Peyer's patch (tissue), 4 donors: Measurements from ENCODE around the gene RBM12. TPM values are rescaled to one million over a fixed set of nuclear protein-coding genes. Genes with fewer than 3 reads are reported as not detected.

Experiments
- DNase-seq, 3 donors: peaks; one replicate each; pipeline ENCODE4 v3.0.0-alpha.2; 2017 to 2019
- H3K27ac ChIP-seq, 4 donors: fragments of 200-600 bp; sonication (generic); one replicate each; pipeline ENCODE4 v1.5.1; 2016 to 2019
- H3K27me3 ChIP-seq, 2 donors: fragments of 200-600 bp; sonication (generic); one replicate each; pipeline ENCODE4 v1.5.1; 2019
- H3K36me3 ChIP-seq, 3 donors: fragments of 200-600 bp; sonication (generic); one replicate each; pipeline ENCODE4 v1.5.1; 2016 to 2019
- H3K4me1 ChIP-seq, 4 donors: fragments of 200-600 bp; sonication (generic); one replicate each; pipeline ENCODE4 v1.5.1; 2016 to 2019
- H3K4me3 ChIP-seq, 4 donors: fragments of 200-600 bp; sonication (generic); 1 replicate in 3 of 4; 2 replicates in 1 of 4; pipeline ENCODE4 v1.5.1; 2016 to 2019; ENCODE audit warnings: mild to moderate bottlenecking in 1 of 4
- H3K9me3 ChIP-seq, 4 donors: fragments of 200-600 bp; sonication (generic); one replicate each; pipeline ENCODE4 v1.5.1; 2016 to 2019; ENCODE audit warnings: mild to moderate bottlenecking in 1 of 4
- CTCF ChIP-seq, 6 experiments: fragments of 450-650 bp in 4 of 6; fragments of 200-600 bp in 2 of 6; sonication (generic) in 1 of 6; IDR thresholded peaks; one replicate each; pipeline ENCODE4 v1.5.1; 2017 to 2019; ENCODE audit warnings: antibody characterized with exemption in 6 of 6, mild to moderate bottlenecking in 3 of 6, moderate library complexity in 1 of 6
- POLR2A ChIP-seq, 2 donors: fragments of 450-650 bp; IDR thresholded peaks; one replicate each; pipeline ENCODE4 v1.5.1; 2017; ENCODE audit warnings: antibody characterized with exemption in 2 of 2, mild to moderate bottlenecking in 2 of 2, moderate library complexity in 2 of 2
- total RNA-seq, 4 donors: library from RNA; depleted of rRNA; stranded (reverse); fragments of >200 nt; gene quantifications; one replicate each; pipeline ENCODE4 v1.1.0, GENCODE V29; 2016

Gene RBM12
- total RNA-seq, 4 donors from 2014 or later, result 21.1 to 38.1 (median 32.3) TPM

GRCh38 chr20:35617397-35618262 lies 47.1 kb downstream of the RBM12 start:
- H3K9me3 ChIP-seq, result no peaks in the 10 kb centered on the region
- peak in 2 of 3 donors; percentile 68 to 74 for DNase-seq
- no peak for TF ChIP-seq POLR2A (IDR thresholded peaks at IDR 0.05)
- TF ChIP-seq CTCF (IDR thresholded peaks at IDR 0.05), result peak in 5 of 6 experiments; percentile 10 to 35 (median 23)
- H3K27ac ChIP-seq, result peak overlapping the region; percentile 39 to 95 (median 84)
- no peaks in the 10 kb centered on the region for H3K36me3 ChIP-seq
- peaks cover 0 to 33% (median 21%) of the 10 kb centered on the region in 4 donors for H3K4me1 ChIP-seq
- H3K4me3 ChIP-seq, result peak overlapping the region; percentile 30 to 59 (median 56)
- no peaks in the 10 kb centered on the region for H3K27me3 ChIP-seq

- Histone ChIP-seq H3K36me3 (no peaks in the 10 kb centered on the region), H3K4me3 (peak overlapping the region; percentile 30 to 59 (median 56)), H3K27me3 (no peaks in the 10 kb centered on the region), H3K9me3 (no peaks in the 10 kb centered on the region), H3K27ac (peak overlapping the region; percentile 39 to 95 (median 88)), H3K4me1 (peaks cover 0 to 33% (median 23%) of the 10 kb centered on the region in 4 donors)
- peak in 1 of 6 experiments; percentile 4 for TF ChIP-seq CTCF (IDR thresholded peaks at IDR 0.05)
- peak in 1 of 2 donors; percentile 39 for TF ChIP-seq POLR2A (IDR thresholded peaks at IDR 0.05)
- peak; percentile 76 to 93 (median 88) for DNase-seq
Observed at GRCh38 chr20:35616465-35617396, 48.0 kb downstream of the RBM12 start.

GRCh38 chr20:35615667-35616464 lies 48.8 kb downstream of the RBM12 start, which contains the start of gene SPAG4:
TSS of gene SPAG4 (plus strand) at chr20:35615829. CDS start at chr20:35616004, 175 bp downstream.
- Histone ChIP-seq H3K36me3 (no peaks in the 10 kb centered on the region), H3K27me3 (no peaks in the 10 kb centered on the region), H3K4me1 (peaks cover 0 to 33% (median 26%) of the 10 kb centered on the region in 4 donors), H3K27ac (peak within 1 kb of the TSS; percentile 82 to 95 (median 92)), H3K9me3 (no peaks in the 10 kb centered on the region), H3K4me3 (peak within 1 kb of the TSS; percentile 47 to 67 (median 56))
- TF ChIP-seq CTCF (IDR thresholded peaks at IDR 0.05), result peak in 1 of 6 experiments; percentile 9
- peak; percentile 48 to 55 for TF ChIP-seq POLR2A (IDR thresholded peaks at IDR 0.05)
- peak; percentile 100 for DNase-seq

GRCh38 chr20:35611482-35611881 lies 53.2 kb downstream of the RBM12 start:
- H3K4me3 ChIP-seq, result no peak overlapping the region
- no peak for TF ChIP-seq CTCF (IDR thresholded peaks at IDR 0.05)
- H3K9me3 ChIP-seq, result no peaks in the 10 kb centered on the region
- DNase-seq, result peak in 2 of 3 donors; percentile 56 to 74
- peak overlapping the region in 2 of 4 donors; percentile 28 to 55 for H3K27ac ChIP-seq
- H3K27me3 ChIP-seq, result no peaks in the 10 kb centered on the region
- H3K36me3 ChIP-seq, result no peaks in the 10 kb centered on the region
- H3K4me1 ChIP-seq, result peaks cover 0 to 5% (median 4%) of the 10 kb centered on the region in 4 donors
